Natural killer cell (primary cell): ENCODE results near the gene BSN. TPM values are rescaled to one million over a fixed set of nuclear protein-coding genes. Genes with fewer than 3 reads are reported as not detected.

Experiments used
- ATAC-seq, 3 donors: fragments of 150-1000 bp in 2 of 3; fragments of 200-7000 bp in 1 of 3; cut with Tn5 transposase; 1 replicate in 1 of 3; 2 replicates in 2 of 3; pipeline ENCODE4 v1.10.0; 2021; ENCODE audit warnings: mild to moderate bottlenecking in 2 of 3, moderate library complexity in 2 of 3
- DNase-seq, 2 donors: peaks; one replicate each; pipeline versions ENCODE4 v3.0.0 to v3.0.0-alpha.2; 2013 to 2021; ENCODE audit warnings: mixed read lengths in 1 of 2
- H3K27ac ChIP-seq: one replicate; pipeline ENCODE4 v1.5.1; 2013; ENCODE audit warnings: mild to moderate bottlenecking, low read length
- H3K27me3 ChIP-seq: one replicate; pipeline ENCODE4 v1.6.1; 2013; ENCODE audit warnings: low read length; ENCODE audit not compliant: control insufficient read depth, insufficient read depth
- H3K36me3 ChIP-seq: one replicate; pipeline ENCODE4 v1.6.1; 2013; ENCODE audit warnings: low read length; ENCODE audit not compliant: control insufficient read depth, insufficient read depth
- H3K4me1 ChIP-seq: one replicate; pipeline ENCODE4 v1.6.1; 2013; ENCODE audit warnings: low read length; ENCODE audit not compliant: control insufficient read depth, insufficient read depth
- H3K4me3 ChIP-seq: one replicate; pipeline ENCODE4 v1.5.1; 2013; ENCODE audit warnings: low read length
- H3K9me3 ChIP-seq: one replicate; pipeline ENCODE4 v1.6.1; 2013; ENCODE audit warnings: low read length; ENCODE audit not compliant: control insufficient read depth, insufficient read depth
- H3K27ac Mint-ChIP-seq, 2 donors: one replicate each; pipeline ENCODE4 v1.8.0; 2022; ENCODE audit warnings: mild to moderate bottlenecking in 2 of 2, mixed read lengths in 2 of 2, moderate library complexity in 1 of 2
- H3K27me3 Mint-ChIP-seq, 2 donors: one replicate each; pipeline ENCODE4 v1.8.0; 2022; ENCODE audit warnings: low read depth in 2 of 2, mixed read lengths in 2 of 2
- H3K36me3 Mint-ChIP-seq: one replicate; pipeline ENCODE4 v1.8.0; 2022; ENCODE audit warnings: mixed read lengths
- H3K4me1 Mint-ChIP-seq, 2 donors: one replicate each; pipeline ENCODE4 v1.8.0; 2022; ENCODE audit warnings: mixed read lengths in 2 of 2
- H3K4me3 Mint-ChIP-seq: one replicate; pipeline ENCODE4 v1.8.0; 2022; ENCODE audit warnings: mild to moderate bottlenecking, moderate library complexity, mixed read lengths
- H3K9me3 Mint-ChIP-seq, 2 donors: one replicate each; pipeline ENCODE4 v1.8.0; 2022; ENCODE audit warnings: mixed read lengths in 2 of 2
- WGBS: methylation state at CpG from one replicate; pipeline ENCODE4 v1.1.7; 2013; ENCODE audit warnings: missing lambda C conversion rate; ENCODE audit not compliant: insufficient coverage; 5-methylcytosine and 5-hydroxymethylcytosine counted together
- intact Hi-C: fragments of 100-400 bp; cut with micrococcal nuclease; formaldehyde crosslinking; loops from one replicate; pipeline ENCODE4 v1.14.2; 2022
- total RNA-seq, 4 donors: library from RNA; stranded (reverse); fragments of 120-200 nt in 1 of 4; gene quantifications; one replicate each; pipeline versions ENCODE4 v1.2.3 to v1.2.4, GENCODE V29; 2013 to 2022
- TF ChIP-seq, protein P1 (sequence below): fragments of 200-600 bp; IDR thresholded peaks from one replicate; pipeline ENCODE4 v1.8.0; 2022; ENCODE audit warnings: antibody characterized with exemption

Gene BSN
- total RNA-seq, 3 donors from 2014 or later (not counting 1 experiment from before 2014, with no cell fraction given), result 0.33 to 0.41 (median 0.35) TPM

DNA sequence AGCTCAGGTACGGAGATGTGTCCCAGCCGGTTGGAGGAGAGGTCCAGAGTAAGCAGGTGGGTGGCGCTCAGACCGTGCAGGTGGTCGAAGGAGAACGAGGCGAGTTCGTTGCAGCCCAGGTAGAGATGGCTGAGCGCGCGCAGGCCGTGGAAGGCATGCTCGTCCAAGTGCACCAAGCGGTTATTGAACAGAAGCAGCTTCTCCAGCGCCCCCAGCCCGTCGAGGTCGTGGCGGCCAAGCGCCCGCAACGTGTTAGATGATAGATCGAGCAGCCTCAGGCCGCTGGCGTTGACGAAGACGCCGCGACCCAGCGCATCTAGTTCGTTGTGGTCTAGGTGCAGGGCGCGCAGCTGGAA lies 164.6 kb downstream of the BSN start:
- Histone ChIP-seq H3K4me1 (peaks cover 39% of the 10 kb centered on the region), H3K9me3 (no peaks in the 10 kb centered on the region), H3K4me3 (peak overlapping the region; percentile 75), H3K27me3 (no peaks in the 10 kb centered on the region), H3K27ac (no peak overlapping the region), H3K36me3 (peaks cover 10% of the 10 kb centered on the region)
- H3K27me3 Mint-ChIP-seq, result no peaks in the 10 kb centered on the region
- 19% methylated on average over 33 of the region's 33 CpGs for WGBS
- H3K27ac Mint-ChIP-seq, result peak overlapping the region; percentile 87 to 93
- H3K36me3 Mint-ChIP-seq, result no peaks in the 10 kb centered on the region
- intact Hi-C loops, result loop anchor here (1.0 to 2.0 kb wide), 2 partner anchors 30 to 67 kb away; partner anchors contain the start of genes IP6K1, MST1 and RNF123
- no peaks in the 10 kb centered on the region for H3K9me3 Mint-ChIP-seq
- TF ChIP-seq, protein P1, sequence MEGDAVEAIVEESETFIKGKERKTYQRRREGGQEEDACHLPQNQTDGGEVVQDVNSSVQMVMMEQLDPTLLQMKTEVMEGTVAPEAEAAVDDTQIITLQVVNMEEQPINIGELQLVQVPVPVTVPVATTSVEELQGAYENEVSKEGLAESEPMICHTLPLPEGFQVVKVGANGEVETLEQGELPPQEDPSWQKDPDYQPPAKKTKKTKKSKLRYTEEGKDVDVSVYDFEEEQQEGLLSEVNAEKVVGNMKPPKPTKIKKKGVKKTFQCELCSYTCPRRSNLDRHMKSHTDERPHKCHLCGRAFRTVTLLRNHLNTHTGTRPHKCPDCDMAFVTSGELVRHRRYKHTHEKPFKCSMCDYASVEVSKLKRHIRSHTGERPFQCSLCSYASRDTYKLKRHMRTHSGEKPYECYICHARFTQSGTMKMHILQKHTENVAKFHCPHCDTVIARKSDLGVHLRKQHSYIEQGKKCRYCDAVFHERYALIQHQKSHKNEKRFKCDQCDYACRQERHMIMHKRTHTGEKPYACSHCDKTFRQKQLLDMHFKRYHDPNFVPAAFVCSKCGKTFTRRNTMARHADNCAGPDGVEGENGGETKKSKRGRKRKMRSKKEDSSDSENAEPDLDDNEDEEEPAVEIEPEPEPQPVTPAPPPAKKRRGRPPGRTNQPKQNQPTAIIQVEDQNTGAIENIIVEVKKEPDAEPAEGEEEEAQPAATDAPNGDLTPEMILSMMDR, result no peak
- peak overlapping the region; percentile 93 for H3K4me3 Mint-ChIP-seq
- H3K4me1 Mint-ChIP-seq, result peaks cover 27 to 42% of the 10 kb centered on the region in 2 donors
- DNase-seq (no peak), ATAC-seq (no peak)

DNA sequence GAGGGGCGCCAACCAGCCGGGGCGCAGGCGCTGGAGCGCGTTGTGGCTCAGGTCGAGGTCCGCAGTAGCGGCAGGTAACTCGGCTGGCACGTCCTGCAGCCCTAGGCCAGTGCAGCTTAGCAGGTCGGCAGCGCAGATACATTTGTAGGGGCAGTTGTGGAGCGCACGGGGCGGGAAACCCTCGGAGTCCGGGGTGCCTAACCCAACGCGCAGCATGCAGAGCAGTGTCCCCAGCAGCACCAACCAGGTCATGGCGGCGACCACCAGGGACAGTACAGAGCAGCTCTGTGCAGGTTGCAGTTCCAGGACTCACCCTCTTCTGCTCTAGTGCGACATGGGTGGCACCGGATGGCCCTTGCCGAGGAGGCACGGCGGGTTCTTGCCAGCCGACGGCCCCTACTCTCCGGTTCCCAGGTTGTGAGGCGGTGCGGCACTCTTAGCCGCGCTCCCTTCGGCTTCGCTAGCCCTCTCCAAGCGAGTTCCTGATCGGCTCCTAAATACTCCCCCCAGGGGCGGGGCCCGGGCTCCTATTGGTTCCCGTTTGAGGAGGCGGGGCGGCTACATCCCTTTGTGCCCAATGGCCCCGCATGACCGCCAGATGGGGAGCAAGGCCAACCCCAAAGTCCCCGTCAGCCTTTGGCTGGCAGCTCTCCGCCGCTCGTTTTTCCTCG lies 165.1 kb downstream of the BSN start, which contains the start of gene AMIGO3:
TSS of gene AMIGO3 (minus strand) at position 471 of the 671 bp plus-strand sequence. CDS start at position 252, 219 bp downstream.
- Histone ChIP-seq H3K9me3 (no peaks in the 10 kb centered on the region), H3K4me1 (peaks cover 42% of the 10 kb centered on the region), H3K36me3 (peaks cover 10% of the 10 kb centered on the region), H3K27me3 (no peaks in the 10 kb centered on the region), H3K27ac (peak within 1 kb of the TSS; percentile 71), H3K4me3 (peak within 1 kb of the TSS; percentile 75)
- peaks cover 32 to 42% of the 10 kb centered on the region in 2 donors for H3K4me1 Mint-ChIP-seq
- H3K27ac Mint-ChIP-seq, result peak within 1 kb of the TSS; percentile 87 to 93
- WGBS, result under 1% methylated on average over 50 of the region's 50 CpGs
- ATAC-seq (peak; percentile 74 to 86 (median 75)), DNase-seq (peak; percentile 92 to 93)
- intact Hi-C loops, result loop anchor here (1.0 to 2.0 kb wide), 2 partner anchors 31 to 67 kb away; partner anchors contain the start of genes IP6K1, MST1 and RNF123
- TF ChIP-seq, protein P1, result peak; percentile 85
- H3K36me3 Mint-ChIP-seq, result no peaks in the 10 kb centered on the region
- H3K9me3 Mint-ChIP-seq, result no peaks in the 10 kb centered on the region
- no peaks in the 10 kb centered on the region for H3K27me3 Mint-ChIP-seq
- peak within 1 kb of the TSS; percentile 93 for H3K4me3 Mint-ChIP-seq

Other genes starting within 250 kb of the BSN start
- 100 to 1,000 TPM; 110 to 138 (median 135) TPM for gene USP4, start 214.4 kb upstream of the BSN start, total RNA-seq
- 10 to 100 TPM; 34.7 to 70.0 (median 59.1) TPM for gene GPX1, start 196.1 kb upstream of the BSN start, total RNA-seq
- gene RHOA, start 142.5 kb upstream of the BSN start, total RNA-seq, result 100 to 1,000 TPM; 342 to 372 (median 370) TPM
- 10 to 100 TPM; 35.4 to 40.7 (median 36.7) TPM for gene TCTA, start 142.1 kb upstream of the BSN start, total RNA-seq
- 10 to 100 TPM; 13.4 to 14.2 (median 14.0) TPM for gene AMT, start 132.0 kb upstream of the BSN start, total RNA-seq
- 10 to 100 TPM; 28.7 to 36.5 (median 30.6) TPM for gene NICN1, start 125.2 kb upstream of the BSN start, total RNA-seq
- 10 to 100 TPM in 2 of 3 donors, 1 to 10 TPM in 1; 9.6 to 22.4 (median 20.6) TPM for gene DAG1, start 84.2 kb upstream of the BSN start, total RNA-seq
- gene APEH, start 119.9 kb downstream of the BSN start, total RNA-seq, result 10 to 100 TPM; 62.8 to 95.7 (median 77.5) TPM
- 10 to 100 TPM in 2 of 3 donors, 1 to 10 TPM in 1; 9.5 to 19.1 (median 15.2) TPM for gene MST1, start 135.0 kb downstream of the BSN start, total RNA-seq
- 10 to 100 TPM; 48.5 to 58.7 (median 55.6) TPM for gene RNF123, start 135.1 kb downstream of the BSN start, total RNA-seq
- gene AMIGO3, start 165.2 kb downstream of the BSN start, total RNA-seq, result 1 to 10 TPM in 2 of 3 donors, not detected in 1; 1.3 to 1.9 TPM
- 10 to 100 TPM; 24.1 to 28.9 (median 27.5) TPM for gene GMPPB, start 169.5 kb downstream of the BSN start, total RNA-seq
- gene IP6K1, start 232.1 kb downstream of the BSN start, total RNA-seq, result 10 to 100 TPM; 53.7 to 68.7 (median 57.9) TPM
- under 1 TPM in 1 of 3 donors, not detected in 2; 0.30 TPM for gene CDHR4, start 245.4 kb downstream of the BSN start, total RNA-seq
- gene INKA1, start 248.8 kb downstream of the BSN start, total RNA-seq, result under 1 TPM in 2 of 3 donors, not detected in 1; 0.52 to 0.83 TPM